Measurements from ENCODE around the gene LCP1.
"Not testable (repeated sequence)": the region's sequence is repeated elsewhere in the genome, so short reads cannot be mapped to it uniquely, and the experiment has no call there.

The LCP1 gene, protein sequence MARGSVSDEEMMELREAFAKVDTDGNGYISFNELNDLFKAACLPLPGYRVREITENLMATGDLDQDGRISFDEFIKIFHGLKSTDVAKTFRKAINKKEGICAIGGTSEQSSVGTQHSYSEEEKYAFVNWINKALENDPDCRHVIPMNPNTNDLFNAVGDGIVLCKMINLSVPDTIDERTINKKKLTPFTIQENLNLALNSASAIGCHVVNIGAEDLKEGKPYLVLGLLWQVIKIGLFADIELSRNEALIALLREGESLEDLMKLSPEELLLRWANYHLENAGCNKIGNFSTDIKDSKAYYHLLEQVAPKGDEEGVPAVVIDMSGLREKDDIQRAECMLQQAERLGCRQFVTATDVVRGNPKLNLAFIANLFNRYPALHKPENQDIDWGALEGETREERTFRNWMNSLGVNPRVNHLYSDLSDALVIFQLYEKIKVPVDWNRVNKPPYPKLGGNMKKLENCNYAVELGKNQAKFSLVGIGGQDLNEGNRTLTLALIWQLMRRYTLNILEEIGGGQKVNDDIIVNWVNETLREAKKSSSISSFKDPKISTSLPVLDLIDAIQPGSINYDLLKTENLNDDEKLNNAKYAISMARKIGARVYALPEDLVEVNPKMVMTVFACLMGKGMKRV

GRCh38 chr13:46181840-46182490 lies at the start of gene LCP1:
Gene LCP1 (minus strand): TSS chr13:46182177. CDS start chr13:46159662, 22,515 bp downstream.
- no peak for DNase-seq (ENCODE audit: low read depth)

GRCh38 chr13:46229251-46229650 lies 47.3 kb upstream of the LCP1 start:
- DNase-seq (ENCODE audit: low read depth): no peak

DNA sequence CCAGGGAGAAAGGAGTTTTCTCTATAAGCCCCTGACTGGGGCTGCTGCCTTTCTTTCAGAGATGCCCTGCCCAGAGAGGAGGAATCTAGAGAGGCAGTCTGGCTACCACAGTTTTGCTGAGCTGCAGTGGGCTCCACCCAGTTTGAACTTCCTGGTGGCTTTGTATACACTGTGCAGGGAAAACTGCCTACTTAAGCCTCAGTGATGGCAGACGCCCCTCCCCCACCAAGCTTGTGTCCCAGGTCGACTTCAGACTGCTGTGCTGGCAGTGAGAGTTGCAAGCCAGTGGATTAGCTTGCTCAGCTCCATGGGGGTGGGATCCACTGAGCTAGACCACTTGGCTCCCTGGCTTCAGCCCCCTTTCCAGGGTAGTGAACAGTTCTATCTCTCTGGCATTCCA lies 38.3 kb upstream of the LCP1 start:
- DNase-seq (ENCODE audit: low read depth): not testable (repeated sequence)

- not testable (repeated sequence) for DNase-seq (ENCODE audit: low read depth)
Observed at GRCh38 chr13:46214741-46215140, 32.8 kb upstream of the LCP1 start.

GRCh38 chr13:46213242-46213641 lies 31.3 kb upstream of the LCP1 start:
- DNase-seq (ENCODE audit: low read depth): no peak

DNA sequence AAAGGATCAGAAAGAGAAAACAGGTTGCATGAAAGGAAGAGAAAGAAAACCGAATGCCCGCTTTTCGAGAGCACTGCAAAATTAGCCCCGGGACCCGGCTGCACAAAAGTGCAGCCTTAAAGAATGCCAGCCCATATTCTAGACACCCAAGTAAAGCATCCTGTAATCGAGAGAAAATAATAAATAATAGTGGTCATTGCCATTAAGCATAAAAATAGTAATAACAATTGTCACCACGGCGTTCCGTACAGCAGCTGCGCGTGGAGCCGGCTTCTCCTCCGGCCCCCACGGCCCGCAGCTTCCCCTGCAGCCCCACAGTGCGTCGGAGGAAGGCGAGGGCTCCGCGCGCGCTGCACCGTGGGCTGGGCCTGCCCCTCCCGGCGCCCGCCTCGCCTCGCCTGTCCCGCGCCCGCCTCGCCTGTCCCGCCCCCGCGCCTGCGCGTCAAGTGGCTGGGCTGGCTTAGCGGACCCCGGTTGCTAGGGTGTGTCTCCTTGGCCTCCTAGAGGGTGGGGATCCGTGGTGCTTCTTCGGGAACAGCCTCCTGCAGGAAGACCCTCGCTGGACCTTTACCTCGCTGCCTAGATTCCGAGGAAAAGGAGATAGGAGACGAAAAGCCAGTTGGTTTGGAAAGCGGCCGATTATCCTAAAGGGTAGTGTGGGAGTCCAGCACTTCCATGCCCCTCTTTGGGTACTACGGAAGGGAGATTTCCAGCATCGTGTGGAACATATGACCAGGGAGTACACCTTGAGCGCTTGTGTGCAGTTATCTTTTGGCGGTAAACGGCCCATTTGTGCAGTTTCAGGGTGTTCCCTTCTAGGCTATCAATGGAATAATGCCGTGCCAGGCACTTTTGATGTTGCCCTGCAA lies 29.7 kb upstream of the LCP1 start, which contains the start of gene LRRC63:
LRRC63 (plus strand) TSS at position 446 of the 869 bp plus-strand sequence. CDS start 1,107 bp downstream, outside the sequence.
- DNase-seq (ENCODE audit: low read depth): no peak

GRCh38 chr13:46211116-46211482 lies 29.1 kb upstream of the LCP1 start:
- DNase-seq (ENCODE audit: low read depth): no peak

DNA sequence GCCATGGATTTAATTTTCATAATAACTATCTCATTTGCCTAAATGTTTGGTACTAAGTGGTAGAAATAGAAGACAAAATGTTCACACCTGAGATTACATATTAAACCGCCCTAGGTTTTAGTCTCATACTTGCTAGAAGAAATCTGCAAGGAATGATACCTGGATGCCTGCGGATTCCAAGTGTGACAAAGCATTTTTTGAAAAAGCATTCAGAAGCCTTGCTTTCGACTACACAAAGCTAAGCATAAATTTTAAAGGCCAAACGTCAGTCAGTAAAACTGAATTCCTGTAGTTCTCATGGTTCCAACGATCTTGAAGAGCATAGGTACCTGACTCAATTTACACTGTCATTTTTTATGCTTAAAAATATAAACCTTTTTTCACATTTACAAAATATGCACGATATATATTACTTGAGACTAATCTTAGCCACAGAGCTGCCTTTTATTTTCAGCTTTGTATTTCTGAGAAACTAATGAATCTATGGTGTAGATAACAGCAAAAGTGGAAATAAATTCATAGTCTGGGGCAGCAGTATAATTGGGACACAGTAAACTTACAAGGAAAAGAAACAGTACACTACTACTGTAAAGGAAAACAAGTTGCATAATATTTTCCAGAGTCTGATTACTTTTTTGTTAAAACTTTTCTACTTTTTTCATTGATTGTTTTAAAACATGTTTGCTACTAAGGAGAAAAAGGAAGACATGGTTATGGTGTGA lies 28.5 kb upstream of the LCP1 start:
- no peak for DNase-seq (ENCODE audit: low read depth)

GRCh38 chr13:46207828-46208227 lies 25.9 kb upstream of the LCP1 start:
- no peak for DNase-seq (ENCODE audit: low read depth)

- DNase-seq (ENCODE audit: low read depth): no peak
Observed at GRCh38 chr13:46206143-46206542, 24.2 kb upstream of the LCP1 start.

DNA sequence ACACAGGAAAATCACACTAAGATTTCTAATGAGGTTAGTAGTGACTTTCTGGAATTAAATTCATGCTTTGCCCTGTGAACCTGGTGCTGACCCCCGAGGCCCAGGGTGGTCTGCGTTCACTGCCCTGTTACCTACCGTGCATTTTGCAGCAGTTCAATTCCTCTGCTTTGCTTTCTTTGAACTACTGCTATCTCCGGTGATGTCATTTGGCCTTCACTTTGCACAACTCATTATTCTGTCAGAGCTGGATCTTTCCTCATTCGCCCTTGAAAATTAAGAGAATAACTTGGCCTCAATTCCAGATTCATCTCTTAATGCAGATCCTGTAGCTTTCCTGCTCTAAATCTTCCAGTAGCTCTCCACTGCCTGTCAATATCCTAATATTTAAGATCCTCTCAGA lies 21.0 kb upstream of the LCP1 start:
- DNase-seq (ENCODE audit: low read depth): no peak

GRCh38 chr13:46202188-46202795 lies 20.3 kb upstream of the LCP1 start:
- DNase-seq (ENCODE audit: low read depth): no peak

DNA sequence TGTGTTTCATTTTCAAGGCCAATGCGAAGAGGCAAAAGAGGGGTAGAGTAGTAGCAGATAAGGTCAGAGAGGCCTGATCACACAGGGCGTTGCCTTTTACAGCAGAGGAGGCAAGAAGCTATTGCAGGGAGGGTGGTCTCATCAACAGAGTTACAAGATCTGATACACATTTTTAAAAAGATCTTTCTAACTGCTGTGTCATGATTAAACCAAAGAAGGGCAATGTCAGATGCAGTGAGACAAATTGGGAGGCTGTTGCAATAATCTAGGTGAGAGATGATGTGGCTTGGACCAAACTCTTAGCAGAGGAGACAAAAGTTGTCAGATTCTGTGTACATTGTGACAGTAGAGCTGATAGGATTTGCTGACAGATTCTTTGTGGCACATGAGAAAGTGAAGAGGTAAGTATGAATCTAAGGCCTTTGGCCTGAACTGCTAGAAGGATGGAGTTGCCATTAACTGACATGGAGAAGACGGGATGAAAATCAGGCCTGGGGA lies 16.8 kb upstream of the LCP1 start:
- DNase-seq (ENCODE audit: low read depth): no peak

DNA sequence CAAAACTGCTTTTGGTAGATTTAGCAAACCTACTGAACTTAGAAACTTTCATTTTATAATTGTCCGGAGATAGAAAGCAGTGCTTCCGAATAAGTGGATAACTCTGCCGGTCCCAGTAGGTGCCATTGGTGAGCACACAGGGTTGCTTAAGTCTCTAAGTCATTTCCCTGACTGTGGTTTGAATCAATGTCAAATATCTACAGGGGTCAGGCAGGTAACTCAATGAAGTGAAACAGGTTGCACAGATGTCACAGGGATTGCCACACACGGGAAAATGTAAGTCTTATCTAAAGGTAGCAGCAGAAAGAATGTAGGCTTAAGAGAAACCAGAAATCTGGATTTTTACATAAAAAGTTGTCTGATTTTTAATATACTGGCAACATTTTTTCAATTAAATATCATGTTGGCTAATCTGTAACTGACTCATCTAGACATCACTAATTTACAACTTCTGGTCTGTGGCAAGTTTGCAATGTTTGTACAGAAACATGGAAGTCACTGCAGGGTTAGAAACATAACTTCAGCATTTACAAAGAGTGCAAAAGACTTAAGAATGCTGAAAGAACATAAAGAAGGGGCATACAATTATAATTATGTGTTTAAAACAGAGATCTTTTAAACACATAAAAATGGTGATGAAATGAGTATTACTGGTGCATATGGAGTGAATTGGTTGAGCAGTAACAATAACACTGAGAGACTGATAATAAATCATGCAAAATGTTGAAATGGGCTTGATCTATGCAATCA lies 15.5 kb upstream of the LCP1 start:
- DNase-seq (ENCODE audit: low read depth): no peak

- DNase-seq (ENCODE audit: low read depth): no peak
Observed at GRCh38 chr13:46195016-46195415, 13.0 kb upstream of the LCP1 start.

- DNase-seq (ENCODE audit: low read depth): no peak
Observed at GRCh38 chr13:46192412-46192811, 10.4 kb upstream of the LCP1 start.

GRCh38 chr13:46185634-46186033 lies 3.7 kb upstream of the LCP1 start:
- no peak for DNase-seq (ENCODE audit: low read depth)

DNA sequence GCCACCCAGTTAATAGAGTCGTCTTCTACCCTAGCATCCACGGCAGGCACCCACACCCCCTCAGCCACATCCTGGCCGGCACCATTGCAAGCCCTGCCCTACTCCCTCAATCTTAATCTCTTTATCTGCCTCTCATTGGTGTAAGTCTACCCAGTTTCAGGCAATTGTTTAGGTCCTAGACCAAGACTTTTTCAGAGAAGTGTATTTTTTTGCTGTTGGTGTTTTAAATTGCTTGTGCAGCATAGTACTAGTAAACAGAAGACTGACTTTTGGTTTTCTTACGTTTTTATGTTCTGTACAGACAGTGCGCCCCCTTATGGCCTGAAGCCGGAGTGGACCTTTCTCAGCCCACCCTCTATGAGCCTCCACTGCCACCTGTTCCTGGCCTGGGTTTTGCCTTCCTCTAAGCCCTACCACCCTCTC lies 2.3 kb upstream of the LCP1 start:
- DNase-seq (ENCODE audit: low read depth): no peak

- DNase-seq (ENCODE audit: low read depth): no peak
Observed at GRCh38 chr13:46183018-46183946, 1.3 kb upstream of the LCP1 start.

Measured in HS-27A (cell line).